ENCODE data around the gene ENG.
"Not testable (repeated sequence)": the region's sequence is repeated elsewhere in the genome, so short reads cannot be mapped to it uniquely, and the experiment has no call there.

Gene ENG

GRCh38 chr9:127870887-127871286 lies 16.4 kb upstream of the ENG start:
- DNase-seq (ENCODE audit: low read depth, low spot score): no peak
- TF ChIP-seq CTCF (IDR thresholded peaks at IDR 0.05; ENCODE audit: low read depth, low read length): no peak
- in situ Hi-C loops (cut with HindIII; ENCODE audit: low sequenced_read_pairs): no loop called here
- no peak overlapping the region for H3K4me3 ChIP-seq (ENCODE audit: low read depth, low read length)

- H3K4me3 ChIP-seq (ENCODE audit: low read depth, low read length); DNase-seq (ENCODE audit: low read depth, low spot score); in situ Hi-C loops (cut with HindIII; ENCODE audit: low sequenced_read_pairs): not testable (repeated sequence)
These were observed 15.7 kb upstream of the ENG start for GRCh38 chr9:127870153-127870491.

- no peak overlapping the region for H3K4me3 ChIP-seq (ENCODE audit: low read depth, low read length)
- in situ Hi-C loops (cut with HindIII; ENCODE audit: low sequenced_read_pairs): no loop called here
- TF ChIP-seq CTCF (IDR thresholded peaks at IDR 0.05; ENCODE audit: low read depth, low read length): peak; percentile 95
- peak; percentile 73 for DNase-seq (ENCODE audit: low read depth, low spot score)
These were observed 15.1 kb upstream of the ENG start for GRCh38 chr9:127869310-127870152.

- H3K4me3 ChIP-seq (ENCODE audit: low read depth, low read length): no peak overlapping the region
- in situ Hi-C loops (cut with HindIII; ENCODE audit: low sequenced_read_pairs): no loop called here
- no peak for DNase-seq (ENCODE audit: low read depth, low spot score)
- no peak for TF ChIP-seq CTCF (IDR thresholded peaks at IDR 0.05; ENCODE audit: low read depth, low read length)
These were observed 13.9 kb upstream of the ENG start for GRCh38 chr9:127868278-127868902.

- in situ Hi-C loops (cut with HindIII; ENCODE audit: low sequenced_read_pairs): no loop called here
- DNase-seq (ENCODE audit: low read depth, low spot score): no peak
- H3K4me3 ChIP-seq (ENCODE audit: low read depth, low read length): no peak overlapping the region
- no peak for TF ChIP-seq CTCF (IDR thresholded peaks at IDR 0.05; ENCODE audit: low read depth, low read length)
These were observed 13.2 kb upstream of the ENG start for GRCh38 chr9:127867356-127868277.

GRCh38 chr9:127866535-127866934 lies 12.1 kb upstream of the ENG start:
- no peak overlapping the region for H3K4me3 ChIP-seq (ENCODE audit: low read depth, low read length)
- in situ Hi-C loops (cut with HindIII; ENCODE audit: low sequenced_read_pairs): no loop called here
- DNase-seq (ENCODE audit: low read depth, low spot score): no peak
- no peak for TF ChIP-seq CTCF (IDR thresholded peaks at IDR 0.05; ENCODE audit: low read depth, low read length)
